HepG2 (cell line): ENCODE results near the gene CPXM2. TPM values are rescaled to one million over a fixed set of nuclear protein-coding genes. Genes with fewer than 3 reads are reported as not detected.

ENCODE experiments used
- ATAC-seq: fragments of 200-7000 bp; cut with Tn5 transposase; 3 replicates; pipeline ENCODE4 v1.9.1; 2020; ENCODE audit warnings: mild to moderate bottlenecking, moderate library complexity
- BruUV-seq: library from RNA; stranded (reverse); fragments of 400-500 nt; replicated peaks from 2 replicates; lab custom pipeline; 2021; lab: Mats Ljungman, UMichigan
- CTCF ChIA-PET: fragments of 300-600 bp; formaldehyde crosslinking; extraction: SDS; loops from one replicate; lab custom pipeline; 2021; ENCODE audit warnings: low total read pairs, inconsistent platforms, low intra/inter-chr PET ratio; lab: Yijun Ruan, JAX
- POLR2A ChIA-PET: fragments of 350-600 bp; sonication (Branson Sonifier 250); formaldehyde crosslinking; loops from one replicate; lab custom pipeline; 2020; ENCODE audit warnings: antibody characterized with exemption, inconsistent platforms; lab: Yijun Ruan, JAX
- DNase-seq: peaks from one replicate; pipeline ENCODE4 v3.0.0-alpha.2; 2015; ENCODE audit warnings: low spot score
- FAIRE-seq: peaks from 3 replicates; lab custom pipeline; 2011; peaks lifted over from hg19 to GRCh38; lab: Jason Lieb, UNC
- H2AFZ ChIP-seq: one replicate; pipeline ENCODE4 v1.6.1; 2011; ENCODE audit warnings: low read length, inconsistent platforms
- H3K27ac ChIP-seq: fragments of 300-600 bp; 3 replicates; pipeline ENCODE4 v1.8.0; 2011; ENCODE audit warnings: mixed run types, mild to moderate bottlenecking, mixed read lengths, low read length, inconsistent platforms; ENCODE audit not compliant: insufficient read depth; ENCODE audit errors: extremely low read length
- H3K27me3 ChIP-seq, 2 experiments: fragments of 200-600 bp in 1 of 2; 2 replicates in 1 of 2; 3 replicates in 1 of 2; pipeline versions ENCODE4 v1.6.0 to v1.8.0; 2011; ENCODE audit warnings: low read length in 2 of 2, mild to moderate bottlenecking in 2 of 2, moderate library complexity in 2 of 2, inconsistent platforms in 1 of 2; ENCODE audit not compliant: insufficient read depth in 2 of 2, control insufficient read depth in 1 of 2
- H3K36me3 ChIP-seq, 2 experiments: fragments of 200-600 bp in 1 of 2; replicated peaks in 1 of 2; 2 replicates in 1 of 2; 3 replicates in 1 of 2; pipeline versions ENCODE4 v1.5.1 to v1.8.0; 2011; ENCODE audit warnings: low read length in 2 of 2, inconsistent platforms in 1 of 2; ENCODE audit not compliant: insufficient read depth in 2 of 2, control insufficient read depth in 1 of 2
- H3K4me1 ChIP-seq: 2 replicates; pipeline ENCODE4 v1.5.1; 2012; ENCODE audit warnings: low read length, inconsistent platforms; ENCODE audit not compliant: insufficient read depth
- H3K4me2 ChIP-seq: 2 replicates; pipeline ENCODE4 v1.6.0; 2011; ENCODE audit warnings: low read depth, low read length, inconsistent platforms
- H3K4me3 ChIP-seq, 3 experiments: fragments of 200-600 bp in 1 of 3; sonication (generic), shearing (Covaris generic) in 1 of 3; replicated peaks in 1 of 3; 2 replicates each; pipeline ENCODE4 v1.5.1; 2011 to 2016; ENCODE audit warnings: low read length in 3 of 3, inconsistent platforms in 2 of 3, low read depth in 2 of 3, mild to moderate bottlenecking in 2 of 3, control low read depth in 1 of 3, mixed read lengths in 1 of 3; ENCODE audit not compliant: insufficient read depth in 1 of 3
- H3K79me2 ChIP-seq: one replicate; pipeline ENCODE4 v1.6.1; 2011; ENCODE audit warnings: low read length, inconsistent platforms; ENCODE audit not compliant: insufficient read depth
- H3K9ac ChIP-seq: 2 replicates; pipeline ENCODE4 v1.6.0; 2011; ENCODE audit warnings: mild to moderate bottlenecking, low read depth, low read length, inconsistent platforms; ENCODE audit not compliant: insufficient read depth
- H3K9me3 ChIP-seq: 2 replicates; pipeline ENCODE4 v1.5.1; 2012; ENCODE audit warnings: mild to moderate bottlenecking, low read length
- H4K20me1 ChIP-seq: 2 replicates; pipeline ENCODE4 v1.6.0; 2011; ENCODE audit warnings: inconsistent platforms, mild to moderate bottlenecking, low read length, moderate library complexity; ENCODE audit not compliant: insufficient read depth
- ATRX ChIP-seq: sonication (generic); formaldehyde crosslinking; IDR thresholded peaks from 2 replicates; pipeline ENCODE4 v1.4.0; 2020; ENCODE audit warnings: missing genetic modification reagents, borderline replicate concordance
- HOXA5 ChIP-seq: sonication (generic); formaldehyde crosslinking; IDR thresholded peaks from 2 replicates; pipeline ENCODE4 v1.4.0; 2020; ENCODE audit warnings: missing genetic modification reagents
- KLF12 ChIP-seq: sonication (generic); formaldehyde crosslinking; IDR thresholded peaks from 2 replicates; pipeline ENCODE4 v1.4.0; 2020; ENCODE audit warnings: missing genetic modification reagents, borderline replicate concordance
- MED13 ChIP-seq: sonication (generic); formaldehyde crosslinking; IDR thresholded peaks from 2 replicates; pipeline ENCODE4 v1.5.0; 2020; ENCODE audit warnings: missing genetic modification reagents
- PLRG1 ChIP-seq: fragments of 450-650 bp; conservative IDR thresholded peaks from 2 replicates; pipeline ENCODE4 v1.6.1; 2016
- RBM22 ChIP-seq: fragments of 200-400 bp; formaldehyde crosslinking; optimal IDR thresholded peaks from 2 replicates; pipeline ENCODE3; 2017; ENCODE audit warnings: mild to moderate bottlenecking, low read length, moderate library complexity
- RFX3 ChIP-seq: IDR thresholded peaks from 2 replicates; pipeline ENCODE4 v1.6.1; 2016; ENCODE audit warnings: missing biosample characterization, missing genetic modification reagents
- SP1 ChIP-seq, 2 experiments: fragments of 450-650 bp in 1 of 2; sonication (generic) in 1 of 2; formaldehyde crosslinking in 1 of 2; IDR thresholded peaks; 2 replicates each; pipeline versions ENCODE4 v1.4.0 to v1.6.1; 2016 to 2020; ENCODE audit warnings: missing genetic modification reagents in 1 of 2
- SP2 ChIP-seq: sonication (generic); formaldehyde crosslinking; IDR thresholded peaks from 2 replicates; pipeline ENCODE4 v1.5.1; 2020; ENCODE audit warnings: mild to moderate bottlenecking, missing genetic modification reagents
- ZMAT3 ChIP-seq: sonication (generic); formaldehyde crosslinking; conservative IDR thresholded peaks from 2 replicates; pipeline ENCODE4 v1.7.0; 2021; ENCODE audit warnings: missing genetic modification reagents
- ZMYM4 ChIP-seq: sonication (generic); formaldehyde crosslinking; IDR thresholded peaks from 2 replicates; pipeline ENCODE4 v1.8.1; 2023; ENCODE audit warnings: mild to moderate bottlenecking, missing genetic modification reagents
- ZNF101 ChIP-seq: sonication (generic); formaldehyde crosslinking; IDR thresholded peaks from 2 replicates; pipeline ENCODE4 v1.4.0; 2020; ENCODE audit warnings: mild to moderate bottlenecking, low read depth, missing genetic modification reagents, borderline replicate concordance
- ZNF512 ChIP-seq: sonication (generic); formaldehyde crosslinking; IDR thresholded peaks from 2 replicates; pipeline ENCODE4 v1.4.0; 2020; ENCODE audit warnings: mild to moderate bottlenecking, missing genetic modification reagents
- ZNF790 ChIP-seq: sonication (generic); formaldehyde crosslinking; IDR thresholded peaks from 2 replicates; pipeline ENCODE4 v1.8.0; 2022; ENCODE audit warnings: missing genetic modification reagents, mild to moderate bottlenecking, borderline replicate concordance
- ZNF83 ChIP-seq: sonication (generic); formaldehyde crosslinking; IDR thresholded peaks from 2 replicates; pipeline ENCODE4 v1.4.0; 2020; ENCODE audit warnings: missing genetic modification reagents, mild to moderate bottlenecking, borderline replicate concordance
- WGBS: methylation state at CpG from one replicate; pipeline ENCODE4 v1.1.6; 2017; ENCODE audit warnings: low lambda C conversion rate; 5-methylcytosine and 5-hydroxymethylcytosine counted together
- in situ Hi-C: cut with HindIII; loops from 2 replicates; pipeline ENCODE4 v1.10.0; 2017; ENCODE audit warnings: low pct_unique_long_range_greater_than_20kb; ENCODE audit not compliant: extremely low pct_ligation_motif_present
- intact Hi-C: fragments of 100-400 bp; cut with micrococcal nuclease; formaldehyde crosslinking; loops from one replicate; pipeline ENCODE4 v1.10.0; 2022; ENCODE audit not compliant: unreplicated experiment
- polyA plus RNA-seq, 8 experiments: library from polyadenylated mRNA; depleted of rRNA in 3 of 8; stranded (reverse) in 7 of 8; unstranded in 1 of 8; fragments of >200 nt; fragmentation: Illumina TruSeq in 4 of 8; extraction: Trizol in 4 of 8; gene quantifications; 2 replicates each; pipeline versions ENCODE4 v1.2.1 to v1.2.3, GENCODE V29; 2011 to 2016; ENCODE audit warnings: low read depth in 4 of 8, missing spikeins in 1 of 8, mixed read lengths in 1 of 8; ENCODE audit not compliant: insufficient read depth in 1 of 8
- total RNA-seq, 5 experiments: library from RNA; depleted of rRNA; stranded (reverse); fragments of >200 nt; fragmentation: Illumina TruSeq; extraction: Trizol; gene quantifications; 2 replicates each; pipeline ENCODE4 v1.2.3, GENCODE V29; 2016; ENCODE audit warnings: low read depth in 1 of 5

The CPXM2 gene
- total and polyA plus RNA-seq, 2 of the 13 experiments (the other 11 are each of a cell fraction or from before 2014, with no cell fraction given) = 0.03 TPM; not detected in 1

GRCh38 chr10:123904834-123905409 lies 13.3 kb upstream of the CPXM2 start:
- Histone ChIP-seq H3K4me3 (no peak overlapping the region), H3K27ac (no peak overlapping the region), H2AFZ (no peak overlapping the region), H3K4me2 (no peak overlapping the region), H4K20me1 (no peaks in the 10 kb centered on the region), H3K36me3 (no peaks in the 10 kb centered on the region), H3K9ac (no peak overlapping the region), H3K9me3 (no peaks in the 10 kb centered on the region), H3K79me2 (no peaks in the 10 kb centered on the region), H3K4me1 (no peaks in the 10 kb centered on the region), H3K27me3 (peaks cover 1 to 43% of the 10 kb centered on the region in 2 experiments; a peak in 2 of 5 replicates)
- FAIRE-seq = no peak
- CTCF ChIA-PET = no interaction called here
- intact Hi-C loops = no loop called here
- WGBS = 29% methylated on average over 10 of the region's 10 CpGs
- TF ChIP-seq KLF12 (CRISPR knock-in tag) (no peak), RFX3 (CRISPR knock-in tag) (no peak), ZNF512 (CRISPR knock-in tag) (no peak), PLRG1 (no peak), ZNF101 (CRISPR knock-in tag) (no peak)
- no peak for DNase-seq
- BruUV-seq = no TSS peak
- ATAC-seq = no peak
- POLR2A ChIA-PET = no interaction called here
- in situ Hi-C loops = no loop called here

GRCh38 chr10:123903621-123904020 lies 12.0 kb upstream of the CPXM2 start:
- Histone ChIP-seq H4K20me1 (no peaks in the 10 kb centered on the region), H3K36me3 (no peaks in the 10 kb centered on the region), H3K9ac (no peak overlapping the region), H3K79me2 (no peaks in the 10 kb centered on the region), H3K9me3 (no peaks in the 10 kb centered on the region), H3K4me3 (no peak overlapping the region), H3K4me1 (no peaks in the 10 kb centered on the region), H3K27me3 (peaks cover 1 to 33% of the 10 kb centered on the region in 2 experiments; a peak in 2 of 5 replicates), H3K27ac (no peak overlapping the region), H2AFZ (no peak overlapping the region), H3K4me2 (no peak overlapping the region)
- ChIA-PET CTCF (no interaction called here), POLR2A (no interaction called here)
- TF ChIP-seq ZMAT3 (no peak), HOXA5 (no peak), ZNF83 (CRISPR knock-in tag) (no peak), MED13 (CRISPR knock-in tag) (no peak), ZMYM4 (CRISPR knock-in tag) (no peak), ATRX (CRISPR knock-in tag) (no peak), SP2 (CRISPR knock-in tag) (no peak), ZNF790 (no peak), RBM22 (no peak), SP1 (IDR thresholded peaks at IDR 0.05) (no peak), SP1 (CRISPR knock-in tag; IDR thresholded peaks at IDR 0.05) (no peak)
- no peak for ATAC-seq
- no TSS peak for BruUV-seq
- intact Hi-C loops (no loop called here), in situ Hi-C loops (no loop called here)
- no peak for DNase-seq
- 2% methylated on average over 5 of the region's 5 CpGs for WGBS
- no peak for FAIRE-seq
